NCI-H2029 treated with DMSO at 0.1 percent for 48 hours (cell line): ENCODE data around the gene NFYA.
A peak's percentile ranks its signal among the peaks of the same experiment; 100 is the strongest.

Source experiments
- DNase-seq: peaks from one replicate; lab custom pipeline; 2025; lab: John Stamatoyannopoulos, UW

Gene NFYA

GRCh38 chr6:41120058-41120457, 47.3 kb downstream of the NFYA start:
- no peak for DNase-seq

GRCh38 chr6:41122373-41122772, 49.6 kb downstream of the NFYA start:
- DNase-seq = no peak

DNA sequence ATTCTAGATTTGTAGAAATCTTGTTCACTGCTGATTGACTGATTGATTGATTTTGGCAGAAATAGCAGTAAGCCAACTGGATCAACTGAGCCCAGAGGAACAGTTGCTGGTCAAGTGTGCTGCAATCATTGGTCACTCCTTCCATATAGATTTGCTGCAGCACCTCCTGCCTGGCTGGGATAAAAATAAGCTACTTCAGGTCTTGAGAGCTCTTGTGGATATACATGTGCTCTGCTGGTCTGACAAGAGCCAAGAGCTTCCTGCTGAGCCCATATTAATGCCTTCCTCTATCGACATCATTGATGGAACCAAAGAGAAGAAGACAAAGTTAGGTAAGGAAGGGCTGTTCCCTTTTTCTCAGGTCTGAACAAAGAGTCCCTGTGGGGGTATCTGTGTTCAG, 50.1 kb downstream of the NFYA start:
- DNase-seq = peak; percentile 48

DNA sequence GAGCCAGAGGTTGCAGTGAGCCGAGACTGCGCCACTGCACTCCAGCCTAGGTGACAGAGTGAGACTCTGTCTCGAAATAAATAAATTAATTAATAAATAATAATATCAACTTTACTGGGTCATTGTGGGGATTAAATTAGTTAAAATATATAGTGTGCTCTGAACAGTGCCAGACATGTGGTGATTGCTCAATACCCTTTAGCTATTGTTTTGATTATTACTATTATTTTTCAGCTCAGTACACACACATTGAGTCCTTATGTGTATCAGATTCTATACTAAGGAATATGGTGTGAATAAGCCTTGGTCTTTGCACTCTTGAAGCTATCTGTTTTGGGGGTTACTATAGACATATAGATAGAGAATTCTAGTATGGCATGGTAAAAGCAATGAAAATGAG, 52.5 kb downstream of the NFYA start:
- DNase-seq = no peak

GRCh38 chr6:41132254-41132653, 59.5 kb downstream of the NFYA start:
- no peak for DNase-seq

- no peak for DNase-seq
These were observed 62.5 kb downstream of the NFYA start for GRCh38 chr6:41135062-41135832.

- no peak for DNase-seq
These were observed 64.1 kb downstream of the NFYA start for GRCh38 chr6:41136911-41137310.

GRCh38 chr6:41147917-41148316, 75.1 kb downstream of the NFYA start:
- no peak for DNase-seq
